Sigmoid colon (tissue), 4 donors: ENCODE data around the gene SREBF2.

Experiments used
- POLR2A ChIP-seq, 2 donors: fragments of 450-650 bp; IDR thresholded peaks; one replicate each; pipeline ENCODE4 v1.6.1; 2016; ENCODE audit warnings: antibody characterized with exemption in 2 of 2, mild to moderate bottlenecking in 2 of 2, moderate library complexity in 2 of 2
- POLR2AphosphoS5 ChIP-seq, 4 donors: sonication (generic); formaldehyde crosslinking; IDR thresholded peaks; one replicate each; pipeline ENCODE4 v1.6.1; 2017; ENCODE audit warnings: antibody characterized with exemption in 4 of 4
- TF ChIP-seq, protein P1 (sequence below), 4 experiments: fragments of 450-650 bp in 3 of 4; fragments of 200-600 bp in 1 of 4; IDR thresholded peaks; one replicate each; pipeline ENCODE4 v1.5.1; 2016 to 2019; ENCODE audit warnings: antibody characterized with exemption in 4 of 4, mild to moderate bottlenecking in 3 of 4, moderate library complexity in 2 of 4

- TF ChIP-seq, protein P1, sequence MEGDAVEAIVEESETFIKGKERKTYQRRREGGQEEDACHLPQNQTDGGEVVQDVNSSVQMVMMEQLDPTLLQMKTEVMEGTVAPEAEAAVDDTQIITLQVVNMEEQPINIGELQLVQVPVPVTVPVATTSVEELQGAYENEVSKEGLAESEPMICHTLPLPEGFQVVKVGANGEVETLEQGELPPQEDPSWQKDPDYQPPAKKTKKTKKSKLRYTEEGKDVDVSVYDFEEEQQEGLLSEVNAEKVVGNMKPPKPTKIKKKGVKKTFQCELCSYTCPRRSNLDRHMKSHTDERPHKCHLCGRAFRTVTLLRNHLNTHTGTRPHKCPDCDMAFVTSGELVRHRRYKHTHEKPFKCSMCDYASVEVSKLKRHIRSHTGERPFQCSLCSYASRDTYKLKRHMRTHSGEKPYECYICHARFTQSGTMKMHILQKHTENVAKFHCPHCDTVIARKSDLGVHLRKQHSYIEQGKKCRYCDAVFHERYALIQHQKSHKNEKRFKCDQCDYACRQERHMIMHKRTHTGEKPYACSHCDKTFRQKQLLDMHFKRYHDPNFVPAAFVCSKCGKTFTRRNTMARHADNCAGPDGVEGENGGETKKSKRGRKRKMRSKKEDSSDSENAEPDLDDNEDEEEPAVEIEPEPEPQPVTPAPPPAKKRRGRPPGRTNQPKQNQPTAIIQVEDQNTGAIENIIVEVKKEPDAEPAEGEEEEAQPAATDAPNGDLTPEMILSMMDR (IDR thresholded peaks at IDR 0.05) = no peak
- no peak for TF ChIP-seq POLR2A (IDR thresholded peaks at IDR 0.05)
- TF ChIP-seq POLR2AphosphoS5 (IDR thresholded peaks at IDR 0.05) = no peak
Measured at GRCh38 chr22:41939981-41940831, 107.3 kb downstream of the SREBF2 start.
